ENCODE results near the gene TRERF1. TPM values are rescaled to one million over a fixed set of nuclear protein-coding genes. Genes with fewer than 3 reads are reported as not detected.

The TRERF1 gene
- polyA plus RNA-seq, 1 donor (not counting 4 experiments of a cell fraction or from before 2014, with no cell fraction given) = 4.8 TPM

DNA sequence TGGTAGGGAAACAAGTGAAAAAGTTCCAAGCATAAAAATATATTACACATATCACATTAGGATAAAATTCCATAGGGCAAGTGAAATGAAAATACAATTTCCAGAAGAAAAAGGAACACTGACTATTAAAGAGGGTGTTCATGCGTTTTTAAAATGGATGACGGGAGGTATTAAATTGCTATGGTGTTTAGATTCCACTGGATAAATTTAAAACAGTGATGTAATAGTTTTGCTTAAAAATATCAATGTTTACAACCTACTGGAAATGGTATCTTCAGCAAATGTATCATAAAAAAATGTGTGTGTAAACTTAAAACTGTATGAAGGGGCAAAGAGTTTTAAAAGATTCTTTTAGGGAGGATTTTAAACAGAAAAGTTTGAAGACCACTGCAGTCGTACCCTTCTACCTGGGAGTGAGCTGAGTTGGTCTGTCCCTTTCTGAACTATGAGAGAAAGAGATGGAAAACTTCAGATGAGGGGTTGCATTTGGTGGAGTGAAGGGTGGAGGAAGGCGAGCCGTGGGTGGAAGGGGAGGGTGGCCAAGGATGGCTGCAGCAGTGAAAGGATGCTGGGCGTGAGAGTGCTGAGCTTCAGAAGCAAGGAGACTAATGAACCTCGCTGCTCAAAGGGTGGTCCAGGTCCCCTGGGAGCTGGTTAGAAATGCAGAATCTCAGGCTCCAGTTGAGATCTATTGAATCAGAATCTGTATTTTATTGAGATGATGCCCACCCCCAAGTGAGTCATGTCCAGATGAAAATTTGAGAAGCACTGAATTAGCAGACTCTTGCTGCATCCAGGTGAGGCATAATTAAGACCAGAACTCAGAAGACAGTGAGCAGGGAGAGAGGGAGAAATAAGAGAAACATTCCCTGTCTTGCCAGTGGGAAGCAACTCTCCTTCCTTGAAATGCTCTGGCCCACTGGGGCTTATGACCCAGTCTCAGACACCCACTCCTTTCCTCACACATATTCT is 179.6 kb downstream of the TRERF1 start:
- FAIRE-seq (no peak), DNase-seq (ENCODE audit: low read depth, low spot score) (no peak)
- Histone ChIP-seq H3K27me3 (ENCODE audit: control insufficient read depth, extremely low read depth, insufficient read depth, low read length) (no peaks in the 10 kb centered on the region), H4K20me1 (ENCODE audit: control insufficient read depth, extremely low read depth, insufficient read depth, low read length) (no peaks in the 10 kb centered on the region), H2AFZ (ENCODE audit: control insufficient read depth, low read length) (no peak overlapping the region), H3K9ac (ENCODE audit: control insufficient read depth, extremely low read depth, insufficient read depth, low read length) (no peak overlapping the region), H3K79me2 (ENCODE audit: control insufficient read depth, insufficient read depth, low read length) (no peaks in the 10 kb centered on the region), H3K27ac (ENCODE audit: control insufficient read depth, insufficient read depth, low read length) (no peak overlapping the region), H3K36me3 (ENCODE audit: control insufficient read depth in 2 of 2, extremely low read depth in 1 of 2, insufficient read depth in 2 of 2, low read length in 2 of 2) (peaks cover 0 to 4% of the 10 kb centered on the region in 2 experiments), H3K4me2 (ENCODE audit: control insufficient read depth, extremely low read depth, insufficient read depth, low read depth, low read length) (no peak overlapping the region), H3K9me3 (ENCODE audit: control insufficient read depth, low read depth, low read length) (no peaks in the 10 kb centered on the region), H3K4me1 (ENCODE audit: control insufficient read depth, extremely low read depth, insufficient read depth, low read length) (no peaks in the 10 kb centered on the region), H3K9me1 (ENCODE audit: control insufficient read depth, extremely low read depth, insufficient read depth, low read length) (no peaks in the 10 kb centered on the region), H3K4me3 (ENCODE audit: control insufficient read depth in 2 of 3, extremely low read depth in 1 of 3, insufficient read depth in 2 of 3, low read depth in 1 of 3, low read length in 3 of 3) (no peak overlapping the region)
- TF ChIP-seq, protein P1, sequence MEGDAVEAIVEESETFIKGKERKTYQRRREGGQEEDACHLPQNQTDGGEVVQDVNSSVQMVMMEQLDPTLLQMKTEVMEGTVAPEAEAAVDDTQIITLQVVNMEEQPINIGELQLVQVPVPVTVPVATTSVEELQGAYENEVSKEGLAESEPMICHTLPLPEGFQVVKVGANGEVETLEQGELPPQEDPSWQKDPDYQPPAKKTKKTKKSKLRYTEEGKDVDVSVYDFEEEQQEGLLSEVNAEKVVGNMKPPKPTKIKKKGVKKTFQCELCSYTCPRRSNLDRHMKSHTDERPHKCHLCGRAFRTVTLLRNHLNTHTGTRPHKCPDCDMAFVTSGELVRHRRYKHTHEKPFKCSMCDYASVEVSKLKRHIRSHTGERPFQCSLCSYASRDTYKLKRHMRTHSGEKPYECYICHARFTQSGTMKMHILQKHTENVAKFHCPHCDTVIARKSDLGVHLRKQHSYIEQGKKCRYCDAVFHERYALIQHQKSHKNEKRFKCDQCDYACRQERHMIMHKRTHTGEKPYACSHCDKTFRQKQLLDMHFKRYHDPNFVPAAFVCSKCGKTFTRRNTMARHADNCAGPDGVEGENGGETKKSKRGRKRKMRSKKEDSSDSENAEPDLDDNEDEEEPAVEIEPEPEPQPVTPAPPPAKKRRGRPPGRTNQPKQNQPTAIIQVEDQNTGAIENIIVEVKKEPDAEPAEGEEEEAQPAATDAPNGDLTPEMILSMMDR (optimal IDR thresholded peaks at IDR 0.05 in 1 of 3, IDR thresholded peaks at IDR 0.05 in 1 of 3, conservative IDR thresholded peaks at IDR 0.05 in 1 of 3; ENCODE audit: extremely low read depth in 1 of 3, insufficient read depth in 2 of 3, low read length in 3 of 3) = no peak
- TF ChIP-seq EZH2 (IDR thresholded peaks at IDR 0.05; ENCODE audit: low read length) = no peak
- dilution Hi-C loops (cut with MboI; ENCODE audit: extremely low pct_ligation_motif_present, low sequenced_read_pairs) = no loop called here

GRCh38 chr6:42269974-42270510 is 181.7 kb downstream of the TRERF1 start:
- dilution Hi-C loops (cut with MboI; ENCODE audit: extremely low pct_ligation_motif_present, low sequenced_read_pairs) = no loop called here
- Histone ChIP-seq H3K4me1 (ENCODE audit: control insufficient read depth, extremely low read depth, insufficient read depth, low read length) (no peaks in the 10 kb centered on the region), H3K36me3 (ENCODE audit: control insufficient read depth in 2 of 2, extremely low read depth in 1 of 2, insufficient read depth in 2 of 2, low read length in 2 of 2) (peaks cover 0 to 3% of the 10 kb centered on the region in 2 experiments), H3K27ac (ENCODE audit: control insufficient read depth, insufficient read depth, low read length) (no peak overlapping the region), H3K4me3 (ENCODE audit: control insufficient read depth in 2 of 3, extremely low read depth in 1 of 3, insufficient read depth in 2 of 3, low read depth in 1 of 3, low read length in 3 of 3) (no peak overlapping the region), H3K9me3 (ENCODE audit: control insufficient read depth, low read depth, low read length) (no peaks in the 10 kb centered on the region), H3K79me2 (ENCODE audit: control insufficient read depth, insufficient read depth, low read length) (no peaks in the 10 kb centered on the region), H3K4me2 (ENCODE audit: control insufficient read depth, extremely low read depth, insufficient read depth, low read depth, low read length) (no peak overlapping the region), H2AFZ (ENCODE audit: control insufficient read depth, low read length) (no peak overlapping the region), H4K20me1 (ENCODE audit: control insufficient read depth, extremely low read depth, insufficient read depth, low read length) (no peaks in the 10 kb centered on the region), H3K9ac (ENCODE audit: control insufficient read depth, extremely low read depth, insufficient read depth, low read length) (no peak overlapping the region), H3K27me3 (ENCODE audit: control insufficient read depth, extremely low read depth, insufficient read depth, low read length) (no peaks in the 10 kb centered on the region), H3K9me1 (ENCODE audit: control insufficient read depth, extremely low read depth, insufficient read depth, low read length) (no peaks in the 10 kb centered on the region)
- FAIRE-seq (no peak), DNase-seq (ENCODE audit: low read depth, low spot score) (no peak)
- no peak for TF ChIP-seq EZH2 (IDR thresholded peaks at IDR 0.05; ENCODE audit: low read length)
- TF ChIP-seq, protein P1 (optimal IDR thresholded peaks at IDR 0.05 in 1 of 3, IDR thresholded peaks at IDR 0.05 in 1 of 3, conservative IDR thresholded peaks at IDR 0.05 in 1 of 3; ENCODE audit: extremely low read depth in 1 of 3, insufficient read depth in 2 of 3, low read length in 3 of 3) = no peak

All from keratinocyte (primary cell).